ENCODE data around the gene HTR3B.

Gene HTR3B

GRCh38 chr11:113992459-113993110, 88.0 kb downstream of the HTR3B start:
- no peak for DNase-seq

- DNase-seq, result no peak
Measured at GRCh38 chr11:113994077-113994954, 89.7 kb downstream of the HTR3B start.
